H1 (cell line): Measurements from ENCODE around the gene GATD1. TPM values are rescaled to one million over a fixed set of nuclear protein-coding genes. Genes with fewer than 3 reads are reported as not detected.
A peak's percentile ranks its signal among the peaks of the same experiment; 100 is the strongest.

Source experiments
- CTCF ChIA-PET: fragments of 300-600 bp; sonication (Branson Sonifier 250); formaldehyde crosslinking; loops from one replicate; lab custom pipeline; 2021; ENCODE audit not compliant: partially characterized antibody; lab: Charles Lee
- POLR2A ChIA-PET: fragments of 300-600 bp; sonication (Branson Sonifier 250); formaldehyde crosslinking; loops from one replicate; lab custom pipeline; 2021; ENCODE audit warnings: inconsistent platforms; ENCODE audit not compliant: partially characterized antibody; lab: Charles Lee
- DNase-seq, 2 experiments: peaks; one replicate each; pipeline versions ENCODE4 v3.0.0 to v3.0.0-alpha.2; 2010 to 2022; ENCODE audit warnings: low spot score in 2 of 2, low read depth in 1 of 2, mixed read lengths in 1 of 2
- FAIRE-seq: peaks from 2 replicates; lab custom pipeline; 2011; peaks lifted over from hg19 to GRCh38; lab: Jason Lieb, UNC
- H2AFZ ChIP-seq: 2 replicates; pipeline ENCODE4 v1.8.1; 2012; ENCODE audit warnings: low read length, inconsistent platforms
- H2AK5ac ChIP-seq: 2 replicates; pipeline ENCODE4 v1.6.1; 2013; ENCODE audit warnings: low read depth, low read length
- H2BK120ac ChIP-seq: replicated peaks from 2 replicates; pipeline ENCODE3; 2013; ENCODE audit warnings: low read depth, low read length, inconsistent platforms
- H2BK12ac ChIP-seq: 2 replicates; pipeline ENCODE4 v1.6.1; 2013; ENCODE audit warnings: low read depth, low read length
- H2BK15ac ChIP-seq: 2 replicates; pipeline ENCODE4 v1.6.1; 2013; ENCODE audit warnings: low read length
- H2BK20ac ChIP-seq: 2 replicates; pipeline ENCODE4 v1.6.1; 2013; ENCODE audit warnings: low read length
- H2BK5ac ChIP-seq: 2 replicates; pipeline ENCODE4 v1.6.1; 2013; ENCODE audit warnings: low read depth, low read length
- H3K14ac ChIP-seq: 2 replicates; pipeline ENCODE4 v1.6.1; 2013; ENCODE audit warnings: inconsistent platforms; ENCODE audit not compliant: insufficient read length
- H3K18ac ChIP-seq: 2 replicates; pipeline ENCODE4 v1.6.1; 2013; ENCODE audit warnings: low read length; ENCODE audit errors: extremely low read depth
- H3K23ac ChIP-seq: 2 replicates; pipeline ENCODE4 v1.6.1; 2013; ENCODE audit warnings: inconsistent platforms; ENCODE audit not compliant: insufficient read length
- H3K23me2 ChIP-seq: 2 replicates; pipeline ENCODE4 v1.6.1; 2013; ENCODE audit warnings: low read depth, low read length
- H3K27ac ChIP-seq: 2 replicates; pipeline ENCODE4 v1.6.1; 2011; ENCODE audit warnings: low read depth, low read length, inconsistent platforms
- H3K27me3 ChIP-seq, 4 experiments: replicated peaks in 1 of 4; 1 replicate in 1 of 4; 2 replicates in 3 of 4; pipeline versions ENCODE4 v1.6.1 to v1.8.1; 2011 to 2013; ENCODE audit warnings: low read length in 3 of 4, mild to moderate bottlenecking in 3 of 4, inconsistent platforms in 2 of 4, mixed read lengths in 2 of 4, moderate library complexity in 1 of 4; ENCODE audit not compliant: control insufficient read depth in 3 of 4, insufficient read depth in 3 of 4; ENCODE audit errors: extremely low read depth in 1 of 4
- H3K36me3 ChIP-seq, 4 experiments: 2 replicates each; pipeline versions ENCODE4 v1.6.1 to v1.8.1; 2011 to 2013; ENCODE audit warnings: mild to moderate bottlenecking in 4 of 4, low read length in 3 of 4, moderate library complexity in 2 of 4, control low read depth in 1 of 4, inconsistent platforms in 1 of 4; ENCODE audit not compliant: insufficient read depth in 4 of 4, control insufficient read depth in 2 of 4
- H3K4ac ChIP-seq: replicated peaks from 2 replicates; pipeline ENCODE3; 2013; ENCODE audit warnings: low read length, low read depth, mixed read lengths, inconsistent platforms; ENCODE audit not compliant: insufficient read length
- H3K4me1 ChIP-seq, 4 experiments: replicated peaks in 1 of 4; 1 replicate in 1 of 4; 2 replicates in 3 of 4; pipeline versions ENCODE4 v1.6.1 to v1.8.1; 2011 to 2013; ENCODE audit warnings: low read length in 3 of 4, inconsistent platforms in 2 of 4, mixed read lengths in 1 of 4; ENCODE audit not compliant: insufficient read depth in 4 of 4, control insufficient read depth in 3 of 4
- H3K4me2 ChIP-seq, 2 experiments: 2 replicates each; pipeline versions ENCODE4 v1.6.1 to v1.8.1; 2011 to 2013; ENCODE audit warnings: low read depth in 2 of 2, low read length in 2 of 2, control low read depth in 1 of 2, inconsistent platforms in 1 of 2, mild to moderate bottlenecking in 1 of 2; ENCODE audit not compliant: insufficient read depth in 1 of 2
- H3K4me3 ChIP-seq, 4 experiments: fragments of 200-600, 300-600 bp in 1 of 4; sonication (generic), shearing (Covaris generic), sonication (Bioruptor Twin) in 1 of 4; 2 replicates each; pipeline versions ENCODE4 v1.5.1 to v1.8.1; 2011 to 2016; ENCODE audit warnings: low read length in 4 of 4, low read depth in 3 of 4, control low read depth in 2 of 4, inconsistent platforms in 2 of 4, mild to moderate bottlenecking in 2 of 4, mixed read lengths in 1 of 4, moderate library complexity in 1 of 4; ENCODE audit not compliant: insufficient read depth in 2 of 4; ENCODE audit errors: extremely low read depth in 1 of 4
- H3K56ac ChIP-seq: replicated peaks from 2 replicates; pipeline ENCODE3; 2013; ENCODE audit warnings: low read depth, mild to moderate bottlenecking, mixed read lengths, low read length, inconsistent platforms; ENCODE audit not compliant: insufficient read length
- H3K79me1 ChIP-seq: 2 replicates; pipeline ENCODE4 v1.6.1; 2013; ENCODE audit warnings: low read depth, low read length, control low read depth
- H3K79me2 ChIP-seq, 2 experiments: 2 replicates each; pipeline versions ENCODE4 v1.6.1 to v1.8.1; 2012 to 2013; ENCODE audit warnings: low read length in 2 of 2, mild to moderate bottlenecking in 2 of 2, inconsistent platforms in 1 of 2; ENCODE audit not compliant: insufficient read depth in 2 of 2, control insufficient read depth in 1 of 2
- H3K9ac ChIP-seq, 4 experiments: replicated peaks in 1 of 4; 1 replicate in 1 of 4; 2 replicates in 3 of 4; pipeline versions ENCODE4 v1.6.1 to v1.8.1; 2011 to 2013; ENCODE audit warnings: low read depth in 3 of 4, low read length in 3 of 4, control low read depth in 2 of 4, mild to moderate bottlenecking in 2 of 4, moderate library complexity in 2 of 4, inconsistent platforms in 1 of 4; ENCODE audit errors: extremely low read depth in 1 of 4
- H3K9me3 ChIP-seq, 2 experiments: 2 replicates each; pipeline versions ENCODE4 v1.6.1 to v1.8.1; 2012 to 2013; ENCODE audit warnings: mild to moderate bottlenecking in 2 of 2, moderate library complexity in 2 of 2, control low read depth in 1 of 2, inconsistent platforms in 1 of 2, low read depth in 1 of 2, low read length in 1 of 2, mixed read lengths in 1 of 2; ENCODE audit not compliant: insufficient read depth in 2 of 2
- H4K20me1 ChIP-seq, 2 experiments: replicated peaks in 1 of 2; 2 replicates each; pipeline versions ENCODE3 to v1.8.1; 2011 to 2013; ENCODE audit warnings: inconsistent platforms in 2 of 2, low read length in 2 of 2, mild to moderate bottlenecking in 1 of 2; ENCODE audit not compliant: insufficient read depth in 2 of 2, control insufficient read depth in 1 of 2
- H4K5ac ChIP-seq: 2 replicates; pipeline ENCODE4 v1.6.1; 2013; ENCODE audit warnings: low read length, low read depth, mixed read lengths, inconsistent platforms; ENCODE audit not compliant: insufficient read length
- H4K8ac ChIP-seq: 2 replicates; pipeline ENCODE4 v1.8.0; 2013; ENCODE audit warnings: mild to moderate bottlenecking, moderate library complexity, low read length, inconsistent platforms; ENCODE audit not compliant: insufficient read depth; ENCODE audit errors: extremely low read depth
- H4K91ac ChIP-seq: replicated peaks from 2 replicates; pipeline ENCODE3; 2013; ENCODE audit warnings: low read length, mixed read lengths, inconsistent platforms; ENCODE audit not compliant: insufficient read length
- CHD2 ChIP-seq: IDR thresholded peaks from 2 replicates; pipeline ENCODE4 v1.6.1; 2012; ENCODE audit warnings: low read length, improper control_type of control experiment
- CTBP2 ChIP-seq: IDR thresholded peaks from 2 replicates; pipeline ENCODE4 v1.7.0; 2011; ENCODE audit warnings: borderline replicate concordance, mild to moderate bottlenecking, moderate library complexity, mixed read lengths, low read length; ENCODE audit not compliant: insufficient read depth, insufficient read length
- KDM1A ChIP-seq: fragments of 200-600, 300-600 bp; sonication (generic); IDR thresholded peaks from 2 replicates; pipeline ENCODE4 v1.7.1; 2016; ENCODE audit warnings: mild to moderate bottlenecking, low read length, borderline replicate concordance
- SAP30 ChIP-seq: fragments of 300-600 bp; sonication (generic); IDR thresholded peaks from 2 replicates; pipeline ENCODE4 v1.7.1; 2012; ENCODE audit warnings: low read length, moderate library complexity, mild to moderate bottlenecking, inconsistent platforms; ENCODE audit not compliant: insufficient read depth, insufficient replicate concordance
- SP1 ChIP-seq: IDR thresholded peaks from 2 replicates; pipeline ENCODE4 v1.6.1; 2011; ENCODE audit warnings: low read depth, low read length
- YY1 ChIP-seq: IDR thresholded peaks from 2 replicates; pipeline ENCODE4 v1.6.1; 2011; ENCODE audit warnings: low read depth, mild to moderate bottlenecking, low read length
- WGBS, 2 experiments: shearing (Covaris generic) in 1 of 2; methylation state at CpG; one replicate each; pipeline versions ENCODE4 v1.1.6 to v1.1.7; 2013 to 2015; ENCODE audit warnings: low lambda C conversion rate in 2 of 2, mixed read lengths in 2 of 2, inconsistent platforms in 1 of 2, low coverage in 1 of 2, missing lambda C conversion rate in 1 of 2; ENCODE audit not compliant: insufficient replicate concordance in 2 of 2, insufficient coverage in 1 of 2, insufficient read length in 1 of 2; ENCODE audit errors: extremely low coverage in 1 of 2, missing lambda C conversion rate in 1 of 2; 5-methylcytosine and 5-hydroxymethylcytosine counted together
- polyA plus RNA-seq, 7 experiments: library from polyadenylated mRNA; depleted of rRNA in 3 of 7; stranded (reverse) in 5 of 7; unstranded in 2 of 7; fragments of >200 nt in 5 of 7; fragments of 200-250 nt in 2 of 7; gene quantifications; 1 replicate in 5 of 7; 2 replicates in 1 of 7; 4 replicates in 1 of 7; pipeline versions ENCODE4 v1.2.1 to v1.2.3, GENCODE V29; 2011 to 2013; ENCODE audit warnings: missing spikeins in 2 of 7, mixed read lengths in 2 of 7
- total RNA-seq: library from RNA; stranded (reverse); fragmentation: NEBNext Ultra II Directional; extraction: Animal tissue kit (Norgen Biotek cat#: 25700); gene quantifications from 2 replicates; pipeline ENCODE4 v1.2.1, GENCODE V29; 2021

GATD1 gene
- total and polyA plus RNA-seq, 2 of the 8 experiments (the other 6 are each of a cell fraction or from before 2014, with no cell fraction given): 47.5 to 54.8 TPM

GRCh38 chr11:789943-790342 is 12.7 kb upstream of the GATD1 start, which contains the start of gene CEND1:
CEND1 (minus strand) TSS chr11:790090; CDS start chr11:788576, 1,514 bp downstream.
- Histone ChIP-seq H3K9me3 (no peaks in the 10 kb centered on the region), H4K8ac (peak within 1 kb of the TSS; percentile 35), H3K56ac (no peak within 1 kb of the TSS), H4K5ac (no peak within 1 kb of the TSS), H3K14ac (no peak within 1 kb of the TSS), H3K9ac (no peak within 1 kb of the TSS), H3K4me2 (peak within 1 kb of the TSS; percentile 46 to 60), H3K79me1 (peaks cover 3% of the 10 kb centered on the region; the same call in 1 of the 2 replicates), H3K23me2 (no peaks in the 10 kb centered on the region; the same call in 1 of the 2 replicates), H3K79me2 (no peaks in the 10 kb centered on the region), H3K4ac (no peak within 1 kb of the TSS), H3K4me3 (peak within 1 kb of the TSS in 2 of 4 experiments; percentile 11 to 44; a peak in 3 of 8 replicates), H3K18ac (peak within 1 kb of the TSS; percentile 32), H3K27me3 (no peaks in the 10 kb centered on the region), H3K36me3 (peaks cover 0 to 12% (median 0%) of the 10 kb centered on the region in 4 experiments; a peak in 3 of 8 replicates), H3K4me1 (peaks cover 0 to 18% (median 11%) of the 10 kb centered on the region in 4 experiments; a peak in 6 of 7 replicates), H3K27ac (no peak within 1 kb of the TSS), H2BK120ac (no peak within 1 kb of the TSS), H2BK5ac (peak within 1 kb of the TSS; percentile 78; the same call in 1 of the 2 replicates), H2BK12ac (peak within 1 kb of the TSS; percentile 23; the same call in 1 of the 2 replicates), H4K91ac (no peak within 1 kb of the TSS), H3K23ac (no peak within 1 kb of the TSS), H2AK5ac (no peak within 1 kb of the TSS), H2BK15ac (peak within 1 kb of the TSS; percentile 72; the same call in 1 of the 2 replicates), H4K20me1 (peaks cover 2 to 13% of the 10 kb centered on the region in 2 experiments), H2BK20ac (no peak within 1 kb of the TSS), H2AFZ (no peak within 1 kb of the TSS)
- CTCF ChIA-PET: interaction anchor here (0.7 to 1.1 kb wide), 4 partner anchors 13 to 58 kb away, joined by 3 to 4 read pairs (median 3); no protein-coding TSS in a partner anchor
- no peak for FAIRE-seq
- 20% methylated on average over 1 of the region's 44 CpGs; no CpG with 5 or more reads in 1 of the 2 experiments for WGBS, 2 experiments
- POLR2A ChIA-PET: interaction anchor here (0.9 to 53.0 kb wide), 11 partner anchors 9 to 169 kb away, joined by 3 to 1917 read pairs (median 4); partner anchors contain the start of genes CD151, CRACR2B, GATD1 and PIDD1
- peak in 1 of 2 experiments; percentile 79 for DNase-seq
- TF ChIP-seq YY1 (peak; percentile 57; the same call in 1 of the 2 replicates), SP1 (0 out of 2 replicates have a peak, but pooled peaks have one; percentile 14), SAP30 (no peak), CTBP2 (peak; percentile 66), CHD2 (no peak), KDM1A (peak; percentile 24; the same call in 1 of the 2 replicates)
